Brain microvascular endothelial cell (primary cell): ENCODE results near the gene BTBD9.
"Not testable (repeated sequence)": the region's sequence is repeated elsewhere in the genome, so short reads cannot be mapped to it uniquely, and the experiment has no call there.

Experiments
- DNase-seq: peaks from one replicate; pipeline ENCODE4 v3.0.0-alpha.2; 2020
- H3K27ac ChIP-seq: fragments of 250-450 bp; sonication (Bioruptor Pico); 2 replicates; pipeline ENCODE4 v1.5.1; 2020; ENCODE audit warnings: mild to moderate bottlenecking, moderate library complexity
- H3K27me3 ChIP-seq: fragments of 250-450 bp; sonication (Bioruptor Pico); replicated peaks from 2 replicates; pipeline ENCODE4 v1.5.1; 2020; ENCODE audit warnings: mild to moderate bottlenecking
- H3K36me3 ChIP-seq: fragments of 250-450 bp; sonication (Bioruptor Pico); replicated peaks from 2 replicates; pipeline ENCODE4 v1.5.1; 2020; ENCODE audit warnings: mild to moderate bottlenecking
- H3K4me3 ChIP-seq: 2 replicates; pipeline ENCODE4 v1.5.1; 2011; ENCODE audit warnings: low read depth, mild to moderate bottlenecking, control low read depth, low read length, moderate library complexity
- in situ Hi-C: cut with HindIII; loops from 2 replicates; pipeline ENCODE4 v1.10.0; 2017; ENCODE audit warnings: low sequenced_read_pairs, low pct_ligation_motif_present
- TF ChIP-seq, protein P1 (sequence below): IDR thresholded peaks from 2 replicates; pipeline ENCODE4 v1.5.1; 2011; ENCODE audit warnings: low read depth, mild to moderate bottlenecking, moderate library complexity, low read length, control low read depth, inconsistent platforms; ENCODE audit errors: missing control alignments

The BTBD9 gene

DNA sequence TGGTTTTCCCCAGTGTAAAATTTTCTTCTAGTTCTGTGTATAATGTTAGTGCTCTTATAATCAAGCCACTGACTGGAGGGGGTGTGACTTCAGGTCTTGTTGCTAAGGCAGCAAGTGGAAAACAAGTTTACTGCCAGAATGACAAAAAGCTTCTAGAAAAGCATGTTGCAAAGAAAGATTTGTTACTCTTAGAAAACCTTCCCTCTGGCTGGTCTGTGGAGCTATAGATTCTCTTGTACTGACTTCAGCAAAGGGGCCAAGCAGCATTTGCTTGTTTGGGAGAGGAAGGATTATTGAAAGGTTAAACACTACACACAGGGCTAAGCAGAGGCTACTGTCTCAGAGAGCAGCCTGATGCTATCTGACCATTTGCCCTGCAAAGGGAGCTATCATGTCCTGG, 288.8 kb downstream of the BTBD9 start:
- in situ Hi-C loops, result no loop called here
- no peak overlapping the region for H3K4me3 ChIP-seq
- no peaks in the 10 kb centered on the region for H3K36me3 ChIP-seq
- DNase-seq, result peak; percentile 25
- H3K27me3 ChIP-seq, result no peaks in the 10 kb centered on the region
- no peak overlapping the region for H3K27ac ChIP-seq
- TF ChIP-seq, protein P1, sequence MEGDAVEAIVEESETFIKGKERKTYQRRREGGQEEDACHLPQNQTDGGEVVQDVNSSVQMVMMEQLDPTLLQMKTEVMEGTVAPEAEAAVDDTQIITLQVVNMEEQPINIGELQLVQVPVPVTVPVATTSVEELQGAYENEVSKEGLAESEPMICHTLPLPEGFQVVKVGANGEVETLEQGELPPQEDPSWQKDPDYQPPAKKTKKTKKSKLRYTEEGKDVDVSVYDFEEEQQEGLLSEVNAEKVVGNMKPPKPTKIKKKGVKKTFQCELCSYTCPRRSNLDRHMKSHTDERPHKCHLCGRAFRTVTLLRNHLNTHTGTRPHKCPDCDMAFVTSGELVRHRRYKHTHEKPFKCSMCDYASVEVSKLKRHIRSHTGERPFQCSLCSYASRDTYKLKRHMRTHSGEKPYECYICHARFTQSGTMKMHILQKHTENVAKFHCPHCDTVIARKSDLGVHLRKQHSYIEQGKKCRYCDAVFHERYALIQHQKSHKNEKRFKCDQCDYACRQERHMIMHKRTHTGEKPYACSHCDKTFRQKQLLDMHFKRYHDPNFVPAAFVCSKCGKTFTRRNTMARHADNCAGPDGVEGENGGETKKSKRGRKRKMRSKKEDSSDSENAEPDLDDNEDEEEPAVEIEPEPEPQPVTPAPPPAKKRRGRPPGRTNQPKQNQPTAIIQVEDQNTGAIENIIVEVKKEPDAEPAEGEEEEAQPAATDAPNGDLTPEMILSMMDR, result no peak

- in situ Hi-C loops, result no loop called here
These were observed 289.5 kb downstream of the BTBD9 start for GRCh38 chr6:38350220-38350619.

DNA sequence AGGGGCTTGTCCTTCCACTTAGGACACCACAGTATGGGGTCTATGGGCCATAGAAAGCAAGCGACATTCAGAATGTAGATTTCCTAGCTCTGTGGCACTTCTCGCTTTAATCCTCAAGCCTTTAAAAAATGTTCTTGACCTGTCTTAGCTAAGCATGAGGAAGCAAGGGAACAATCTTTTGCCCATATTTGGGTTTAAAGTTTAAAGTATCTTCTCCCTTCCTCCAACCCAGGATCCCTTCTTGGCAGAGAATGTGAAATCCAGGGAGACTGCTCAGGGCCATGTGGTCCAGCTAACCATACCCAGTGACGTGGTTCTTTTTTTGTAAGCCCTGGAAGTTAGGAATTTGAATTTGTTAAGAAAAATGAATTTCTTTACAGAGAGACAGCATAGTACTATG, 289.9 kb downstream of the BTBD9 start:
- DNase-seq, result peak; percentile 53
- TF ChIP-seq, protein P1, result no peak

More at GRCh38 chr6:38350220-38350619, 289.5 kb downstream of the BTBD9 start:
- H3K36me3 ChIP-seq, result no peaks in the 10 kb centered on the region
- TF ChIP-seq, protein P1, result no peak
- H3K27ac ChIP-seq, result no peak overlapping the region
- no peak overlapping the region for H3K4me3 ChIP-seq
- no peak for DNase-seq
- H3K27me3 ChIP-seq, result no peaks in the 10 kb centered on the region

DNA sequence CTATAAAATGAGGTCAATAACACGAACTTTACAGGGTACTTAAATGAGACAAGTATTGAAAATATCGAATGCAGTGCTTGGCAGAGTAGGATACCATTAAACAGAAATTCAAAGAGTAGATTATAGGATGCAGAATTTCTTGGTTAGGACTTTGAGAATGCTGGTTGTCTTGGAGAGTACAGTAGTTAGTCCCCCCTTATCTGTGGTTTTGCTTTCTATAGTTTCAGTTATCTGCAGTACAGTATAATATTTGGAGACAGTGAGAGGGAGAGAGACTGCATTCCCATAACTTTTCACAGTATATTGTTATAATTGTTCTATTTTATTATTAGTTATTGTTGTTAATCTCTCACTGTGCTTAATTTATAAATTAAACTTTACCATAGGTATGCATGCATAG, 290.5 kb downstream of the BTBD9 start:
- no peaks in the 10 kb centered on the region for H3K27me3 ChIP-seq
- H3K27ac ChIP-seq, result no peak overlapping the region
- H3K4me3 ChIP-seq, result no peak overlapping the region
- DNase-seq, result no peak
- TF ChIP-seq, protein P1, result no peak
- in situ Hi-C loops, result no loop called here
- H3K36me3 ChIP-seq, result no peaks in the 10 kb centered on the region

More for the DNA sequence above, 289.9 kb downstream of the BTBD9 start:
- Histone ChIP-seq H3K27ac (no peak overlapping the region), H3K36me3 (no peaks in the 10 kb centered on the region), H3K4me3 (no peak overlapping the region), H3K27me3 (no peaks in the 10 kb centered on the region)
- in situ Hi-C loops, result no loop called here

DNA sequence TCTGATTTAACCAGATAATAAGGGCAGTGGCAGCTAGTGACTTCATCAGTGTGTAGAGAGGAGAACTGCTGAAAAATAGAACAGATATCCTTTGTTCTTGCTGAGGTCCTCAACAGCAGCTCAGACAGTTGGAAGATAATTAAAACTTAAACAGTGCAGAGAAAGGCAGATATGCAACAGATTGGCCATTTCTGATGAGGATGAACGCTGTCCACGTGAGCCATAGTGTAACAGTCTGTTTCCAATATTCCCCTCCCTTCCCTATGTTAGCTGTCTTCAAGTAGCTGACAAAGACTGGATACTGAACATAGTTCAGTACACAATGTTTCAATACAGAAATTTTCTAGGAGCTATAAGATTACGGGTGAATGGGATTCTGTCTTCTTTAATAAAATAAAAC, 291.4 kb downstream of the BTBD9 start:
- H3K4me3 ChIP-seq, result no peak overlapping the region
- DNase-seq, result no peak
- H3K27me3 ChIP-seq, result no peaks in the 10 kb centered on the region
- no peaks in the 10 kb centered on the region for H3K36me3 ChIP-seq
- in situ Hi-C loops, result no loop called here
- no peak overlapping the region for H3K27ac ChIP-seq
- TF ChIP-seq, protein P1, result no peak

GRCh38 chr6:38347829-38348228, 291.9 kb downstream of the BTBD9 start:
- H3K27me3 ChIP-seq, DNase-seq, H3K36me3 ChIP-seq, in situ Hi-C loops, H3K4me3 ChIP-seq, H3K27ac ChIP-seq: not testable (repeated sequence)
